Measurements from ENCODE around the gene HTD2. TPM values are rescaled to one million over a fixed set of nuclear protein-coding genes. Genes with fewer than 3 reads are reported as not detected.
A peak's percentile ranks its signal among the peaks of the same experiment; 100 is the strongest.

The HTD2 gene
- total RNA-seq, 1 donor from 2014 or later, result 7.7 TPM

DNA sequence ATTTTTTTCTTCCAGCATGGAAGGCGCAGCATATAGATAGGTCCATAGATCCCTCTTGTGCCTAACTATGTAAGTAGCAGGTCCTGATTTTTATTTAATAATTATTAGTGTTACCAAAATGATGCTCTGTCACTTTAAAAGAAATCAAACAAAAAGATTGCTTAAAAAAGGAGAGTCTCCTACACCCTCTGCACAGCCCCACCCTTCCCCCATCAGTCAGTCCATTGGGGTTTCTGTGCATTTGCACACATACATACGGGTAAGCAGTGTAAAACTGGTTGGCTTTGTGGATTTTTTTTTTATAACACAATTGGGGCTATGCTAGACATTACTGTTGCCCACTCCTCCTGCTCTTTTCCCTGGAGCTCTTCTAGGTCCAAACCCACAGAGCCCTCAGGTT, 7.2 kb upstream of the HTD2 start:
- H3K4me3 Mint-ChIP-seq (ENCODE audit: unreplicated experiment), result no peak overlapping the region
- H2AFZ ChIP-seq (ENCODE audit: low read depth, low read length), result no peak overlapping the region
- H4K20me1 ChIP-seq (ENCODE audit: insufficient read depth, low read length), result no peaks in the 10 kb centered on the region
- H3K4me2 ChIP-seq (ENCODE audit: low read length), result no peak overlapping the region
- H3K27me3 ChIP-seq (ENCODE audit: insufficient read depth, low read length), result peaks cover 12% of the 10 kb centered on the region
- no peak for FAIRE-seq
- no peak overlapping the region for H3K27ac Mint-ChIP-seq (ENCODE audit: unreplicated experiment)
- H3K4me3 ChIP-seq (ENCODE audit: insufficient read depth, low read depth, low read length), result no peak overlapping the region
- H3K27me3 Mint-ChIP-seq (ENCODE audit: low read depth, unreplicated experiment), result peaks cover 22% of the 10 kb centered on the region
- TF ChIP-seq CTCF (IDR thresholded peaks at IDR 0.05; ENCODE audit: insufficient read depth, low read depth, low read length), result no peak
- no peak for TF ChIP-seq EZH2 (IDR thresholded peaks at IDR 0.05; ENCODE audit: insufficient read depth, low read length)
- H3K27ac ChIP-seq (ENCODE audit: low read depth, low read length), result no peak overlapping the region
- H3K36me3 Mint-ChIP-seq (ENCODE audit: low read depth, unreplicated experiment), result no peaks in the 10 kb centered on the region
- no peaks in the 10 kb centered on the region for H3K79me2 ChIP-seq (ENCODE audit: insufficient read depth, low read length)
- no peak for DNase-seq (ENCODE audit: low read depth)
- H3K9me3 Mint-ChIP-seq (ENCODE audit: unreplicated experiment), result peaks cover 6% of the 10 kb centered on the region
- H3K9me3 ChIP-seq (ENCODE audit: insufficient read depth, low read depth, low read length), result no peaks in the 10 kb centered on the region
- no peaks in the 10 kb centered on the region for H3K4me1 ChIP-seq (ENCODE audit: insufficient read depth, low read length)
- H3K4me1 Mint-ChIP-seq (ENCODE audit: low read depth, unreplicated experiment), result no peaks in the 10 kb centered on the region
- H3K9ac ChIP-seq (ENCODE audit: low read length), result no peak overlapping the region
- H3K36me3 ChIP-seq (ENCODE audit: insufficient read depth, low read length), result no peaks in the 10 kb centered on the region

DNA sequence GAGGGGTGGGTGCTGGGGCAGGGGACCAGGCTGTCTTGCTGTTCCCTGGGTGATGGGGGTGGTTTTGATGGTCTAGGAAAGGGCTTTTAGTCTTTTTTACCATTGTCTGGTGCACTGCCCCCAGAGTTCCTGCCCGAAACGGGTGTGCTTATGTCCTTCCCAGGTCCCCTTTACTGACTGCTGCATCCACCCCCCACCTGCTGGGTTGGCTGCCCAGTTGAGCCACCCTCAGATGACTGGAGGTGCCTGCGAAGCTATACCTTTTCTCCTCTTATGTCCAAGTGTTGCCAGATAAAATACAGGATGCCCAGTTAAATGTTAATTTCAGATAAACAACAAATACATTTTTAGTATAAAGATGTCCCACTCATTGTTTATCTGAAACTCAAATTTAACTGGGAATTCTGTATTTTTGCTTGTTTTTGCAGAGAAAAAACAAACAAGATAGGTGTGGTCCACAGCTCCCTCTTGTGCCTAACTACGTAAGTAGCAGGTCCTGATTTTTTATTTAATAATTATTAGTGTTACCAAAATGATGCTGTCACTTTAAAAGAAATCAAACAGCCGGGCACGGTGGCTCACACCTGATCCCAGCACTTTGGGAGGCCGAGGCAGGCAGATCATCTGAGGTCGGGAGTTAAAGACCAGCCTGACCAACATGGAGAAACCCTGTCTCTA, 6.3 kb upstream of the HTD2 start:
- H3K79me2 ChIP-seq (ENCODE audit: insufficient read depth, low read length), result no peaks in the 10 kb centered on the region
- no peaks in the 10 kb centered on the region for H4K20me1 ChIP-seq (ENCODE audit: insufficient read depth, low read length)
- FAIRE-seq (no peak), DNase-seq (ENCODE audit: low read depth) (no peak)
- Mint-ChIP-seq H3K9me3 (ENCODE audit: unreplicated experiment) (peaks cover 6% of the 10 kb centered on the region), H3K27me3 (ENCODE audit: low read depth, unreplicated experiment) (peaks cover 22% of the 10 kb centered on the region), H3K27ac (ENCODE audit: unreplicated experiment) (no peak overlapping the region), H3K4me3 (ENCODE audit: unreplicated experiment) (no peak overlapping the region), H3K4me1 (ENCODE audit: low read depth, unreplicated experiment) (no peaks in the 10 kb centered on the region), H3K36me3 (ENCODE audit: low read depth, unreplicated experiment) (no peaks in the 10 kb centered on the region)
- no peak overlapping the region for H3K4me3 ChIP-seq (ENCODE audit: insufficient read depth, low read depth, low read length)
- no peak overlapping the region for H3K4me2 ChIP-seq (ENCODE audit: low read length)
- no peak overlapping the region for H3K27ac ChIP-seq (ENCODE audit: low read depth, low read length)
- H3K36me3 ChIP-seq (ENCODE audit: insufficient read depth, low read length), result no peaks in the 10 kb centered on the region
- H3K9me3 ChIP-seq (ENCODE audit: insufficient read depth, low read depth, low read length), result no peaks in the 10 kb centered on the region
- H3K27me3 ChIP-seq (ENCODE audit: insufficient read depth, low read length), result peaks cover 12% of the 10 kb centered on the region
- H3K4me1 ChIP-seq (ENCODE audit: insufficient read depth, low read length), result no peaks in the 10 kb centered on the region
- no peak overlapping the region for H2AFZ ChIP-seq (ENCODE audit: low read depth, low read length)
- no peak overlapping the region for H3K9ac ChIP-seq (ENCODE audit: low read length)
- TF ChIP-seq CTCF (IDR thresholded peaks at IDR 0.05; ENCODE audit: insufficient read depth, low read depth, low read length), result peak; percentile 54
- TF ChIP-seq EZH2 (IDR thresholded peaks at IDR 0.05; ENCODE audit: insufficient read depth, low read length), result no peak

GRCh38 chr3:58307639-58308215, 1.4 kb downstream of the HTD2 start:
- Mint-ChIP-seq H3K27me3 (ENCODE audit: low read depth, unreplicated experiment) (peaks cover 5% of the 10 kb centered on the region), H3K36me3 (ENCODE audit: low read depth, unreplicated experiment) (peaks cover 11% of the 10 kb centered on the region), H3K27ac (ENCODE audit: unreplicated experiment) (peak overlapping the region; percentile 99), H3K4me1 (ENCODE audit: low read depth, unreplicated experiment) (peaks cover 8% of the 10 kb centered on the region), H3K4me3 (ENCODE audit: unreplicated experiment) (peak overlapping the region; percentile 99), H3K9me3 (ENCODE audit: unreplicated experiment) (no peaks in the 10 kb centered on the region)
- peaks cover 41% of the 10 kb centered on the region for H4K20me1 ChIP-seq (ENCODE audit: insufficient read depth, low read length)
- H2AFZ ChIP-seq (ENCODE audit: low read depth, low read length), result no peak overlapping the region
- peaks cover 11% of the 10 kb centered on the region for H3K36me3 ChIP-seq (ENCODE audit: insufficient read depth, low read length)
- FAIRE-seq (no peak), DNase-seq (ENCODE audit: low read depth) (peak; percentile 50)
- peak overlapping the region; percentile 94 for H3K4me2 ChIP-seq (ENCODE audit: low read length)
- H3K79me2 ChIP-seq (ENCODE audit: insufficient read depth, low read length), result peaks cover 61% of the 10 kb centered on the region
- no peaks in the 10 kb centered on the region for H3K27me3 ChIP-seq (ENCODE audit: insufficient read depth, low read length)
- H3K4me1 ChIP-seq (ENCODE audit: insufficient read depth, low read length), result peaks cover 8% of the 10 kb centered on the region
- no peaks in the 10 kb centered on the region for H3K9me3 ChIP-seq (ENCODE audit: insufficient read depth, low read depth, low read length)
- no peak for TF ChIP-seq EZH2 (IDR thresholded peaks at IDR 0.05; ENCODE audit: insufficient read depth, low read length)
- peak; percentile 64 for TF ChIP-seq CTCF (IDR thresholded peaks at IDR 0.05; ENCODE audit: insufficient read depth, low read depth, low read length)
- peak overlapping the region; percentile 98 for H3K9ac ChIP-seq (ENCODE audit: low read length)
- H3K27ac ChIP-seq (ENCODE audit: low read depth, low read length), result peak overlapping the region; percentile 99
- peak overlapping the region; percentile 96 for H3K4me3 ChIP-seq (ENCODE audit: insufficient read depth, low read depth, low read length)

Measured in astrocyte (in vitro differentiated cells and primary cell).